HG02981 (cell line): ENCODE data around the gene CPT1A.

ENCODE experiments used
- ATAC-seq: cut with Tn5 transposase; IDR thresholded peaks from one replicate; pipeline ENCODE4 v1.9.1; 2021; ENCODE audit warnings: mild to moderate bottlenecking, moderate library complexity; ENCODE audit not compliant: unreplicated experiment

CPT1A gene

GRCh38 chr11:68854273-68854958 is 12.7 kb upstream of the CPT1A start:
- ATAC-seq: no peak

- ATAC-seq: no peak
Measured at GRCh38 chr11:68852628-68853027, 10.9 kb upstream of the CPT1A start.

GRCh38 chr11:68848429-68848828 is 6.7 kb upstream of the CPT1A start:
- no peak for ATAC-seq

- ATAC-seq: no peak
Measured at GRCh38 chr11:68847395-68847794, 5.7 kb upstream of the CPT1A start.

- ATAC-seq: no peak
Measured at GRCh38 chr11:68845351-68846002, 3.8 kb upstream of the CPT1A start.

- ATAC-seq: no peak
Measured at GRCh38 chr11:68844801-68845200, 3.1 kb upstream of the CPT1A start.

- ATAC-seq: no peak
Measured at GRCh38 chr11:68844376-68844775, 2.7 kb upstream of the CPT1A start.

- peak; percentile 43 for ATAC-seq
Measured at GRCh38 chr11:68843703-68844312, 2.1 kb upstream of the CPT1A start.

GRCh38 chr11:68843052-68843561 is 1.4 kb upstream of the CPT1A start:
- ATAC-seq: no peak

- ATAC-seq: no peak
Measured at GRCh38 chr11:68842427-68843051, 823 bp upstream of the CPT1A start.

- ATAC-seq: no peak
Measured at GRCh38 chr11:68840661-68841653, 759 bp downstream of the CPT1A start.

GRCh38 chr11:68839911-68840641 is 1.6 kb downstream of the CPT1A start:
- ATAC-seq: no peak

- no peak for ATAC-seq
Measured at GRCh38 chr11:68839054-68839865, 2.5 kb downstream of the CPT1A start.

GRCh38 chr11:68838572-68838964 is 3.1 kb downstream of the CPT1A start:
- ATAC-seq: no peak

GRCh38 chr11:68837583-68838571 is 3.8 kb downstream of the CPT1A start:
- ATAC-seq: no peak

- no peak for ATAC-seq
Measured at GRCh38 chr11:68835749-68836148, 6.0 kb downstream of the CPT1A start.

GRCh38 chr11:68835328-68835727 is 6.4 kb downstream of the CPT1A start:
- no peak for ATAC-seq
